IPS DF 19.7 (cell line): ENCODE results near the gene SPATA19.
"Not testable (repeated sequence)": the region's sequence is repeated elsewhere in the genome, so short reads cannot be mapped to it uniquely, and the experiment has no call there.

Experiments used
- DNase-seq: peaks from one replicate; pipeline ENCODE4 v3.0.0-alpha.2; 2013; ENCODE audit warnings: low read depth, low spot score

SPATA19 gene

GRCh38 chr11:133845413-133845812 is at the start of gene SPATA19:
Gene SPATA19 (minus strand): TSS chr11:133845513. CDS start chr11:133845446, 67 bp downstream.
- DNase-seq, result no peak

DNA sequence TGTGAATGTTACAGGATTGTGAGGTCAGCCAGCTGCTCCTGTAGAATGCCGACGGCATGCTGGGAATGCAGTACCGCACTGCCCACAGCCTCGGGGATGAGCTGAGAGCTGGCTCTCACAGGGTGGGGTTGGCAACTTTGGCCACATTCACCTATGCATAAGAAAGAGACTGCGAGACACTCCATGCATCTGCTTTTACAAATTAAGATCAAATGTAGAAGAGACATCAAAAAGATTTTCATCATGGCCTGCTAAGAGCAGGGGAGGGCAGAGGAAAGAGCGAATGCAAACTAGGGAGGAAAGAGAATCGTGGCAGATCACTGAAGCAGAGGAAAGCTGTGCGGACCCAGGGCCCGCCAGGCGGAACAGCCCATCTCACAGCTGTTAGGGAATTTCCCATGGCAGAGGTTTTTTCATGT is 49.8 kb upstream of the SPATA19 start:
- no peak for DNase-seq

- DNase-seq, result no peak
Observed at GRCh38 chr11:133893381-133893780, 48.1 kb upstream of the SPATA19 start.

- DNase-seq, result no peak
Observed at GRCh38 chr11:133892584-133893380, 47.5 kb upstream of the SPATA19 start.

DNA sequence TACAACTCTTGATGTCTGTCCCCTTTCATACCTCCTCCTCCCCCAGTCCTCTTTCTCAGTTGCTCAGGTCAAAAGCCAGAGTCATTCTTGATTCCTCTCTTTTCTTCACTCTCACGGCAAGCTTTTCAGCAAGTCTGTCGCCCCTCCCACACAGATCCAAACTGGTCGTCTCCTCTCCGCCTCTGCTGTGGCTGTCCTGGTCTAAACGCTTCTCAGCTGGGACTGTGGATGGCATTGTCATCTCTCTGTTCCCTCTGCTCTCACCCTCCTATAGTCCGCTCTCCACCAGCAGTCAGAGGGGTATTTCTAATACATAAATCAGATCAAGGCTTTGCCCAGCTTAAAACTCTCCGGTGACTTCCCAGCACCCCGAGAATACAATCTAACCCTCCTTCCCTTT is 46.8 kb upstream of the SPATA19 start:
- no peak for DNase-seq

DNA sequence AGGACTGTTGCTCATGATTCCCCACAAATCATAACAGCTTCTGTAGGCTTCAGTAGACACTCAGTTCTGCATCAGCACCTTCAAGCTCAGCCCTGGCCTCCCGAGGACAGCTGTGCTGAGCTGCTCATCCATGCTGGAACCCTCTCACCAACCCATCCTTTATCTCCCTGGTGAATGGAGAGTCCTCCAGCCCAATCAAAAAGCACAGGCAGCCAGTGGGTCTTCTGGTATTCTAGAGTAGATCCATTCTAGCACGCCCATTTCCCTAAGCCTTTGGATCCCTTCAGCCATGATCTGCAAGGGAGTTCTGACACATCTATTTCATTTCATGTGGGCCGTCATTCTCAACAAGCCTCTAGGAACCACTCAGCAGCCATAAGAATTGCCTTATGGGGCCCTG is 44.6 kb upstream of the SPATA19 start:
- DNase-seq, result no peak

DNA sequence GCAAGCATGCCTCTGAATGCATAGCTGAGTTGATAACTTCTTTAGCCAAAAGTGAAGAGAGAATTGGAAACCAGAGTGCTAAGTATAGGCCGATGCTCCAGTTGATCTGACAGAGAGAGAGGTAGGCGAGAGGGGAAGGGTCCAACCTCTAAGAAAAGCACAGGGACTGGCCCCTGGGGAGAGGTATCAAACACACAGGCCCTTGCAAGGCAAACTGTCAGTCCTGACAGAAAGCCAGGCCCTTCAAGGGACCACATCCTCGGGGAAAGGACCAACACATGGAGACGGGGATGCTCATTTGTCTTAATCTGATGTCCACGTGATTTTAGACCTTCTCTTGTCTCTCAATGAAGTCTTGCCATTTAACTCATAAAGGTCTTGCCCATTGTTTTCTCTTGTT is 43.9 kb upstream of the SPATA19 start:
- no peak for DNase-seq

DNA sequence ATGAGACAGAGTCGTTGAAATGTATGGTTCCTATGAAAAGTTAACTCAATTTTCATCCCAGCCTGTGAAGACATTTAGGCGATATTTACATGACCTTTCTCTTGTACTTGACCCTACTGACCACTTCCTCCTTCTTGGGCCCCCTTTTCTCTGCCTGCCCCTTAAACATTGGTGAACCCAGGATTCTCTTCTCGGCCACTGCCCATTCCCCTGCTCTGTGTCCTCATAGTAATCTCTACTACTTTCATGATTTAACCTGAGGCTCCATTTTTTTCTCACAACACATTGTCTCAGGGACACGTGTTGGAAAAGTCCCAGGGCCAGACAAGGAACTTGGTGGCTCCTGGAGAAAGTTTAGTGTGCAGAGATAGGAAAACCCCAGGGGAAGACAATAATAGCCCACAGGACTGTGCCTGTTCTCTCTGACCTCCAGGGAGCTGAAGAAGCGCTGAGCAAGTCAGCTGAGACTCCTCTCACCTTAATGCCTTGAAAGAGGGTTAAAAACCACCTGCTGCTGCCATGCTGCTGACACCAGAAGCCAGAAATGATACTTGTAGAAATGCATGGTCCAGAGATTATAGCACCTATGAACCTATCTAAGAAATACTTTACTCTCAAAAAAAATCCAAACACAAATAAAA is 42.5 kb upstream of the SPATA19 start:
- no peak for DNase-seq

DNA sequence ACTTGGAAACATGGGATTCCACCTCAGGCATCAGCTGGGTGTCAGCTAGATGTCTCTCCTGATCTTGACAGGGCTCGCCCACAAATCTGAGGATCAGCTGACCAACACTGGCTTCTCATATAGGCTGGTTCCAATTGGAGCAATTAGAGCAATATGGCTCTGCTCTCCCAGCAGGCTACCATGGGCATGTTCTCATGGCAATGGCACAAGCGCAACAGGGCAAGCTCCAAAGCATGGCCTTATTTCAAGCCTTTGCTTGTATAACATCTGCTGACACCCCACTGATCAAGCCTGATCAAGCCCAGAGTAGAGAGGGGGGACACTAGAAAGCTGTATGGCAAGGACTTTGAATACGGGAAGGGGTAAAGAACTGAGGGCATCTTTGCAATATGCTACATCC is 40.7 kb upstream of the SPATA19 start:
- no peak for DNase-seq

GRCh38 chr11:133872160-133872559 is 26.8 kb upstream of the SPATA19 start:
- DNase-seq, result no peak

DNA sequence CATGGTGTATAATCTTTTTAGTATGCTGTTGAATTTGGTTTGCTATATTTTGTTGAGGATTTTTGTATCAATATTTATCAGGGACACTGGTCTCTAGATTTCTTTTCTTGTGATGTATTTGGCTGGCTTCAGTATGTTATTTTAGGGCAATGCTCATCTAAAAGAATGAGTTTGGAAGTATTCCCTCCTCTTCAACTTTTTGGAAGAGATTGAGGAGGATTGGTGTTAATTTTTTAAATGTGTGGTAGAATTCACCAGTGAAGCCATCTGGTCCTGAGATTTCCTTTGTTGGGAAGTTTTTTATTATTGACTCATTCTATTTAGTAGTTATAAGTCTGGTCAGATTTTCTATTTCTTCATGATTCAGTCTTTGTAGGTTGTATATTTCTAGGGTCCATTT is 22.1 kb upstream of the SPATA19 start:
- DNase-seq, result no peak

DNA sequence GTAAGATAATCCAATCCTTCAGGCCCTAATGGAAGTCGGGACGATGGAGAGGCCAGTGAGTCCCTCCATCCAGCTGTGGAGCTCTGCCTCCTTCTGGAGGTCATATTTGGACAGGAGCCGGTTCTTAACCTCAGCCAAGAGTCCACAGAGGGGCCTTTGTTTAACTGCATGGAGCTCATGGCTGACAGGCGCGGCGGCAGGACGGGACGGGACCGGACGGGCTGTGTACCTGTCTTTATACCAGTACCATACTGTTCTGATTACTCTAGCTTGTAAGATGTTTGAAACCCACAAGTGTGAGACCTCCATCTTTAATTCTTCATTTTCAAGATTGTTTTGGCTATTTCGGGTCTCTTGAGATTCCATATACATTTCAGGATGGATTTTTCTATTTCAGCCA is 20.2 kb upstream of the SPATA19 start:
- DNase-seq, result no peak

GRCh38 chr11:133864756-133865155 is 19.4 kb upstream of the SPATA19 start:
- DNase-seq, result no peak

DNA sequence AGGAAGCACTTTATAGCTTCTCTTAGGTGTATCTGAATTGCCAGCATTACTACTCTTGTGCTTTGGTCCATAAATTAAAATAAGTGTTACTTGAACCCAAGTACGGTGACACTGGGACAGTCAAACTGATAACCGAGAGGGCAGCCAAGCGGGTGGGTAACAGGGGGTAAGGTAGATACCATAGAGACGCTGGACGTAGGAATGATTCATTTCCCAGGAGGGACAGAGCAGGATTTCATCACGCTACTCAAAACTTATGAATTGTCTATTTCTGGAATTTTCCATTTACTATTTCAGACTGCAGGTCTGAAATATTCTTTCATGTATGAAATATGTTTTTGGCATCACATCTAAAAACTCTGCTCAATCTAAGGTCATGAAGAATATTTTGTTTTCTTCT is 14.8 kb upstream of the SPATA19 start:
- DNase-seq, result no peak

DNA sequence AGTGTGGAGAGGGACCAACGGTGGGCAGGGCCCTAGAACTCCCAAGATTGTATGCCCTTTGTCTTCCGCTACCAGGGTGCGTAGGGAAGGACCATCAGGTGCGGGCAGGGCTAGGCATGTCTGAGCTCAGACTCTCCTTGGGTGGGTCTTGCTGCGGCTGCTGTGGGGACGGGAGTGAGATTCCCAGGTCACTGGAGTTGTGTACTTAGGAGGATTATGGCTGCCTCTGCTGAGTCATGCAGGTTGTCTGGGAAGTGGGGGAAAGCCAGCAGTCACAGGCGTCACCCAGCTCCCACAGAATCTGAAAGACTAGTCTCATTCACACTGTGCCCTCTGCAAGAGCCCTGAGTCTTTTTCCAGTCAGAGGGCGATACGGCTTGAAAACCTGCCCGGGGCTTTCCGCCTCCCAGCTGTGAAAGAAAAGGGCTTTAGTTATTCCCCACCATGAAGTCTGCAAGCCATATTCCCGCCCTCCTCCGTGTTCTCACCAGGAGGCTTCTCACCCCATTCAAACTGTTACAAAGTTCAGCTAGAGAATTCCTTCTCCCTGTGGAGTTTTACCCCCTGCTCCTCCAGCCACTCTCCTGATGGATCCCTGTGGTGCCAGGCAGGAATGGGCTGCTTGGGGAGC is 9.1 kb upstream of the SPATA19 start:
- not testable (repeated sequence) for DNase-seq

DNA sequence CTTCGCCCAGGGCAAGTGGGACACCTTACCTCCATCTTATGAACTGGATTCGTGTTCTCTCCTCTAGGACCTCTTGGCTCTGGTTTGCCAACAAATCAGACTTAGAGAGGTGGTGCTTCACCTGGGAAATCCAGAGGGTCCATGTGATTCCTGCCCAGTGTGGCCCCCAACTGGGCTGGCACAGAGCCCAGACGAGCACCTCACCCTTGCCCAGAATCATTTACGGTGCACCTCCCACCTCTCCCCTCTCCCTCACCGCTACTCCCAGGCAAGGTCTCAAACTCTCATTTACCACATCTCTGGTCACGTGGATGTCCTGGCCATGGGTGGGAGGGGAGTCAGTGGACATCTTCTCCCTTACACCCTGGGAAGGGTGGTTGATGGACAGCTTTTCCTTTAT is 1.1 kb downstream of the SPATA19 start:
- no peak for DNase-seq

GRCh38 chr11:133843454-133843987 is 1.8 kb downstream of the SPATA19 start:
- no peak for DNase-seq

GRCh38 chr11:133842730-133843129 is 2.6 kb downstream of the SPATA19 start:
- no peak for DNase-seq

DNA sequence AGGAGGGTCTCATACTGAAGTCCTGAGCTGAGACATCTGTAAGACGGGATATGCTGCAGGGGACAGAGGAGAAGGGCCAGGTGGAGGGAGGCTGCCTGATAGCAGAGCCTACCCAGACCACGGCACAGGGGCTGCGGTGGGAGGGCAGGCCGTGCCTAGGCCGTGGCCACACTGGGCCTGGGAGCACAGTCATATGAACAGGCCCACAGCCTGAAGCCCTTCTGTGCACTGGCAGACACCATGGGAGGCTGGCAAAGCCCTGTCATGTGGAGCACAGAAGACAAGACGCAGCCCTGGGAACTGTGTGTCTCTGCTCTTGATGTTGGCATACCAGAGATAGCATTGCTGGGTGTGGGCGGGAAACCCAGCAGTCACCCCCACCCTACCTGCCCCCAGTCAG is 3.3 kb downstream of the SPATA19 start:
- DNase-seq, result no peak

DNA sequence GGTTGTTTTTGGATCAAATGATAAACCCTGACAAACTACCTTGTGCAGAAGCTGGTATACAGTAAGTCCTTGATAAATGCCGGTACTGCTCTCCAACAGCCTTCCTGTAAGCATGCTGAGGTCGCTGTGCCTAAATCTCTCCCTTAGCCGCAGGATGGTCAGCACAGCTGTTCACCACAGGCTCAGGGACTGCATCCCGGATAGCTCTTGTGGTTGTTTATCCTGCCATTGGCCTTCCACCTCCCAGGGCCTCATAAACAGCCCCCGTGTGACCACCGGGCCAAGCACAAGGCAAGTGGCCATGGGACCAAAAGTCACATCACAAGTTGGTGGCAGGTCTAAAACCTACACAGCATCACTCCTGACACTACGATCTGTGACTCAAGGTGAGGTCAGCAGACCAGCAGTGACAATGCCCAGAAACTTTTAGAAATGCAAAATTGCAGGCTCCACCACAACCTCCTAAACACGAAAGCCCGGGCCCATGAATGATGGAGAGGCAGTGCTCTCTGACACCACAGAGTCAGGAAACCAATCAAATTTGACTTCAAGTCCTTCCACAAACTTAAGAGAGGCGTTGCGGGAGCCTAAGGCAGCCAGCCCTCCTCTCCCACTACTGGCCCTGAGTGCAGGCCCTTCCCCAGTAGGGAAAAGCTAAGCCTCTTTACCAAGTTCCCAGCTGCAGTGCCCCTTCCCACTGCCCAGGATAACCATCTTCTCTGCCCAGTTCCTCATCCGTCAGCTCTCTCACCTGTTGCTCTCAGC is 3.9 kb downstream of the SPATA19 start:
- DNase-seq, result no peak

DNA sequence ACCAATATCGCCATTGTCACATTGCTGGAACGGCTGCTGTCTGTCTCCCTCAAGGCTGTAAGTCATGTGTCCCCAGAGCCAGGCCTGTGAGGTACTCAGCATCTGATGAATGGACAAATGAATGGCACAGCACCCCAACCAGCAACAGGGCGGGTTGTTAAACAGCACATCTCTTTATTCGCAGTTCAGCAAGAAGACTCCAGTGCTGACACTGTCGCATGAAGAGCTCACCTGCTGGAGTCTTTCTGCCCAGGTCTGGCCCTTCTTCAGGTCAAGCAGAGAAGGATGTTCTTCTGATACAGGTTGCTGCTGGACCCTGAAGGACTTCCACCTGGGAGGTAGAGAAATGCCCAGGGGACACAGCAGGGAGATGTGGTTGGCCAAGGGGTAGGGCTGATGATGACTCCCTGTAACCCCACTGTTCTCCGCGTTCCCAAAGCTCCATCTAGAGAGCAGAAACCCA is 4.8 kb downstream of the SPATA19 start:
- no peak for DNase-seq
